Measurements from ENCODE around the gene RGS14.

The RGS14 gene

DNA sequence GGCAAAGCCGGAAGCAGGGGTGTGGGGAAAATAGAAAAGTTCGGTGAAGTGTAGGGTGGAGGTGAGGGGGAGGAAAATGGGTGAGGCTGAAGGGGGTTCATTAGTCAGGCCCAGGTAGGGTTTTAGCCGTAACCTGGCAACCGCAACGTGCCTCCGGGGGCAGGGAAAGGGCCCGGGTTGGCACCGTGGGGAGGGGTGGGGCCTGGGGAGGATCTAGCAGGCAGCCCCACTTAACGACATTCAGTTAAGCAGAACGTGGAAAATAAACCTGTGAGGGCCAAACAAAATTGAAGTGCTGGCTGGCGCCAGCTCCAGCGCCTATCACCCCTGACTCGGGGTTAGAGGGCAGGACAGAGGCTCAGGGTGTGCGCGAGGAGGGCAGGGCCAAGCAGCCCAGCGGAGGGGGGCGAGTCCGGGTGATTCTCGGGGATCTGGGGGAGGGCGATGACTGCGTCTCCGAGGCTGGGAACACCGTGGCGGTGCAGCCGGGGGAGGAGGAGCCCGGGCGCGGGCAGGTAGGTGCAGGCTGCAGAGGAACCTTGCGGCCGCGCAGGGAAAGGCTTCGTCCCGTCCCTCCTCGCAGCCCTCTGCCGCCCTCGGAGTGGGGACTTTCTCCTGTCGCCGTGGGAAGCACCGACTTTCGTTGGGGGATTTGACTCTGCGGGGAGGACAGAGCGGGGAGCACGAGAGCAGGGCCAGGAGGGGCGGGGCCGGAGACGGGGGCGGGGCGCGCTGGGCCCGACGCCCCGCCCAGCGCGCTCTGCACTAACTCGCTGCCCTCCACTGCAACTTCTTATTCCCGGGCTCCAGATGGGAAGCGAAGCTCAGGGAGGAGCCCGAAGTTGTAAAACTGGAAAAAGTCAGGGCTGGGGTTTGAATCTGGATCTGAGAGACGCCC is 5.1 kb downstream of the RGS14 start:
- Histone ChIP-seq H3K4me3 (ENCODE audit: low read depth in 1 of 5, low read length in 5 of 5) (peak overlapping the region; percentile 46 to 66 (median 51)), H3K9ac (ENCODE audit: low read length in 5 of 5) (peak overlapping the region in 3 of 5 donors; percentile 42 to 60 (median 56)), H3K4me1 (ENCODE audit: control insufficient read depth in 5 of 5, insufficient read depth in 5 of 5, low read length in 5 of 5) (peaks cover 0 to 58% (median 38%) of the 10 kb centered on the region in 5 donors), H3K27me3 (ENCODE audit: control insufficient read depth in 5 of 5, insufficient read depth in 4 of 5, low read length in 5 of 5) (peaks cover 0 to 12% (median 9%) of the 10 kb centered on the region in 5 donors), H3K36me3 (ENCODE audit: control insufficient read depth in 5 of 5, insufficient read depth in 5 of 5, low read length in 5 of 5) (peaks cover 0 to 3% (median 0%) of the 10 kb centered on the region in 5 donors), H3K27ac (ENCODE audit: low read depth, low read length) (no peak overlapping the region), H3K9me3 (ENCODE audit: control insufficient read depth in 5 of 5, low read length in 5 of 5) (no peaks in the 10 kb centered on the region)

DNA sequence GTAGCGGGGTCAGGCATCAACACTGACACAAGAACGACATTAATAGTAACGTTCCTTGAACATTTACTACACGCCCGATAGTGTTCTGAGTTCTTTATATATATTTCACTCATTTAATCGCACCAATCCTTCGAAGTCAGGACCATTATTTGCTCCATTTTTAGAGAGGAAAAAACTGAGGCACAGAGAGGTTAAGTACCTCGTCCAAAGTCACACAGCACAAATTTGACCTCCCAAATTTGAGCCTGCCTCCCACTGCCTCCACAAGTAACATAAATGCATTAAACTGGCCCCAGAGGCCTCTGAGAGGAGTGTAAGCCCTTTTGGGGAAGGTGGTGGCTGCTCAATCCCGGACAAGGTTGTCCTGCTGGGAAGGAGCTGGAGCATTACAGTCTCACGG is 5.8 kb downstream of the RGS14 start:
- H3K27ac ChIP-seq (ENCODE audit: low read depth, low read length), result no peak overlapping the region
- H3K36me3 ChIP-seq (ENCODE audit: control insufficient read depth in 5 of 5, insufficient read depth in 5 of 5, low read length in 5 of 5), result peaks cover 0 to 8% (median 2%) of the 10 kb centered on the region in 5 donors
- peaks cover 0 to 55% (median 31%) of the 10 kb centered on the region in 5 donors for H3K4me1 ChIP-seq (ENCODE audit: control insufficient read depth in 5 of 5, insufficient read depth in 5 of 5, low read length in 5 of 5)
- peaks cover 0 to 9% (median 2%) of the 10 kb centered on the region in 5 donors for H3K27me3 ChIP-seq (ENCODE audit: control insufficient read depth in 5 of 5, insufficient read depth in 4 of 5, low read length in 5 of 5)
- H3K9me3 ChIP-seq (ENCODE audit: control insufficient read depth in 5 of 5, low read length in 5 of 5), result no peaks in the 10 kb centered on the region
- peak overlapping the region in 3 of 5 donors; percentile 18 to 63 (median 49) for H3K4me3 ChIP-seq (ENCODE audit: low read depth in 1 of 5, low read length in 5 of 5)
- no peak overlapping the region for H3K9ac ChIP-seq (ENCODE audit: low read length in 5 of 5)

DNA sequence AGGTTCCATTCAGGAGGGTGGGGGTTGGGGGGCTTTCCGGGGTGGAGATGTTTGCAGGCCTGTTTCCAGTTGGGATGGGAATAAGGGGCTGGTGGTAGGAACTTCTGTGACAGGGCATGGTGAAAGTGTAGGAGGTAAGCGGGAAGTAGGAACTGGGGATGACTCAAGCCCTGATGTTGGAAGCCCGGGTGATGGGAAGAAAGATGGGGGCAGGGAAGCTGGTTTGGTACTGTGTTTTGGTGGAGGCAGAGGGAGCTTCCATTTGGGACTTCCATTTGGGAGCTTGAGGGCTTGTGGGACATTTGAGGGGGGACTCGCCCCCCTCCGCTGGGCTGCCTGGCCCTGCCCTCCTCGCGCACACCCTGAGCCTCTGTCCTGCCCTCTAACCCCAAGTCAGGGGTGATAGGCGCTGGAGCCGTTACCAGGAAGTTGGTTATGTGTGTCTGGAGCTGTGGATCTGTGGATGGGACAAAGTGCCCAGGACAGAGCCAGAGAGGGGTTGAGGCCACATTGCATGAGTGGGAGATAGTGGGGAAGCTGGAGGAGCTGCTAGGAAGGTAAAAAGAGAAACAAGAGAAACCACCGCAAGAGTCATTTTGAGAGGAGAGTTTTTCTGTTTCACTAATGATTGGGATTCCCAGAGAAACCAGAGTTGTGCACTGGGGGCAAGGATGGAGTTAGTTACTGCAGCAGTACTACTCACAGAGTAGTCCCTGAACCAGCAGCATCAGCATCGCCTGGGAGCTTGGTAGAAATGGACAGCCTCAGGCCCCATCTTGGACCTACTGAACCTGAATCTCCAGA is 6.6 kb downstream of the RGS14 start:
- Histone ChIP-seq H3K4me3 (ENCODE audit: low read depth in 1 of 5, low read length in 5 of 5) (no peak overlapping the region), H3K9ac (ENCODE audit: low read length in 5 of 5) (no peak overlapping the region), H3K9me3 (ENCODE audit: control insufficient read depth in 5 of 5, low read length in 5 of 5) (no peaks in the 10 kb centered on the region), H3K4me1 (ENCODE audit: control insufficient read depth in 5 of 5, insufficient read depth in 5 of 5, low read length in 5 of 5) (peaks cover 0 to 48% (median 31%) of the 10 kb centered on the region in 5 donors), H3K36me3 (ENCODE audit: control insufficient read depth in 5 of 5, insufficient read depth in 5 of 5, low read length in 5 of 5) (peaks cover 0 to 11% (median 2%) of the 10 kb centered on the region in 5 donors), H3K27me3 (ENCODE audit: control insufficient read depth in 5 of 5, insufficient read depth in 4 of 5, low read length in 5 of 5) (peaks cover 0 to 6% (median 0%) of the 10 kb centered on the region in 5 donors), H3K27ac (ENCODE audit: low read depth, low read length) (no peak overlapping the region)

- H3K4me1 ChIP-seq (ENCODE audit: control insufficient read depth in 5 of 5, insufficient read depth in 5 of 5, low read length in 5 of 5), result peaks cover 0 to 53% (median 32%) of the 10 kb centered on the region in 5 donors
- H3K27me3 ChIP-seq (ENCODE audit: control insufficient read depth in 5 of 5, insufficient read depth in 4 of 5, low read length in 5 of 5), result no peaks in the 10 kb centered on the region
- no peak overlapping the region for H3K27ac ChIP-seq (ENCODE audit: low read depth, low read length)
- peak overlapping the region in 4 of 5 donors; percentile 57 to 83 (median 80) for H3K9ac ChIP-seq (ENCODE audit: low read length in 5 of 5)
- no peaks in the 10 kb centered on the region for H3K9me3 ChIP-seq (ENCODE audit: control insufficient read depth in 5 of 5, low read length in 5 of 5)
- H3K36me3 ChIP-seq (ENCODE audit: control insufficient read depth in 5 of 5, insufficient read depth in 5 of 5, low read length in 5 of 5), result peaks cover 0 to 11% (median 2%) of the 10 kb centered on the region in 5 donors
- H3K4me3 ChIP-seq (ENCODE audit: low read depth in 1 of 5, low read length in 5 of 5), result peak overlapping the region in 2 of 5 donors; percentile 46 to 62
Measured at GRCh38 chr5:177365845-177366527, 8.3 kb downstream of the RGS14 start.

DNA sequence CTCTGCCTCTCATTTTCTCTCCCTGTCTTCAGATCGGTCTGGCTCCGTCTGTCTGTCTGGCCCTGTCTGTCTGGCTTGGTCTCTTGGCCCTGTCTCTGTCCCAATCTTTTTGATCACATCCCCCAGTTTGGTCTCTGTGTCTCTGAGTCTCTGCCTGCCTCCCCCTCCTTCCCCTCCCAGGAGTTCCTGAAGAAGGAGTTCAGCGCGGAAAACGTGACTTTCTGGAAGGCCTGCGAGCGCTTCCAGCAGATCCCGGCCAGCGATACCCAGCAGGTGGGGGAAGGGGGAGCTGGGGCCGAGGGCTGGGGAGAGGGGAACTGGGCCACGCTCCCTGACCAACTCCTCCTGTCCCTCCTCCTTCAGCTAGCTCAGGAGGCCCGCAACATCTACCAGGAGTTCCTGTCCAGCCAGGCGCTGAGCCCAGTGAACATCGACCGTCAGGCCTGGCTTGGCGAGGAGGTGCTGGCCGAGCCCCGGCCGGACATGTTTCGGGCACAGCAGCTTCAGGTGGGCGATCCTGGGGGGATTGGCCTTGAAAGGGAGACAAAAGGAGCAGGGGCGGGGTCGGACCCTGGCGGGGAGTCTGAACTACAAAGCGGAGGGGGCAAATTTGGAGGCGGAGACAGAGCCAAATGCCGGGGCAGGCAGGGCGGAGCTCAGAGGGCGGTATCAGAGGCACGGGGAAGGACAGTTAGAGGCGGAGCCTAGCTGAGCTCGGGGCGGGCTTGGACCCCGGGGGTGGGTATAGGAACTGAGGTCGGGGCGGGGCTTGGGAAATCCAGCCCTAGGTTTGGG is 9.0 kb downstream of the RGS14 start:
- Histone ChIP-seq H3K9ac (ENCODE audit: low read length in 5 of 5) (peak overlapping the region in 4 of 5 donors; percentile 57 to 83 (median 80)), H3K27me3 (ENCODE audit: control insufficient read depth in 5 of 5, insufficient read depth in 4 of 5, low read length in 5 of 5) (no peaks in the 10 kb centered on the region), H3K9me3 (ENCODE audit: control insufficient read depth in 5 of 5, low read length in 5 of 5) (no peaks in the 10 kb centered on the region), H3K4me3 (ENCODE audit: low read depth in 1 of 5, low read length in 5 of 5) (peak overlapping the region; percentile 46 to 74 (median 63)), H3K4me1 (ENCODE audit: control insufficient read depth in 5 of 5, insufficient read depth in 5 of 5, low read length in 5 of 5) (peaks cover 0 to 54% (median 39%) of the 10 kb centered on the region in 5 donors), H3K36me3 (ENCODE audit: control insufficient read depth in 5 of 5, insufficient read depth in 5 of 5, low read length in 5 of 5) (peaks cover 0 to 11% (median 2%) of the 10 kb centered on the region in 5 donors), H3K27ac (ENCODE audit: low read depth, low read length) (peak overlapping the region; percentile 65)

GRCh38 chr5:177367323-177367848 is 9.7 kb downstream of the RGS14 start:
- H3K9ac ChIP-seq (ENCODE audit: low read length in 5 of 5), result peak overlapping the region in 1 of 5 donors; percentile 23
- H3K27me3 ChIP-seq (ENCODE audit: control insufficient read depth in 5 of 5, insufficient read depth in 4 of 5, low read length in 5 of 5), result no peaks in the 10 kb centered on the region
- H3K36me3 ChIP-seq (ENCODE audit: control insufficient read depth in 5 of 5, insufficient read depth in 5 of 5, low read length in 5 of 5), result peaks cover 0 to 15% (median 5%) of the 10 kb centered on the region in 5 donors
- no peaks in the 10 kb centered on the region for H3K9me3 ChIP-seq (ENCODE audit: control insufficient read depth in 5 of 5, low read length in 5 of 5)
- H3K4me1 ChIP-seq (ENCODE audit: control insufficient read depth in 5 of 5, insufficient read depth in 5 of 5, low read length in 5 of 5), result peaks cover 0 to 53% (median 45%) of the 10 kb centered on the region in 5 donors
- H3K4me3 ChIP-seq (ENCODE audit: low read depth in 1 of 5, low read length in 5 of 5), result peak overlapping the region in 4 of 5 donors; percentile 61 to 74 (median 62)
- H3K27ac ChIP-seq (ENCODE audit: low read depth, low read length), result no peak overlapping the region

DNA sequence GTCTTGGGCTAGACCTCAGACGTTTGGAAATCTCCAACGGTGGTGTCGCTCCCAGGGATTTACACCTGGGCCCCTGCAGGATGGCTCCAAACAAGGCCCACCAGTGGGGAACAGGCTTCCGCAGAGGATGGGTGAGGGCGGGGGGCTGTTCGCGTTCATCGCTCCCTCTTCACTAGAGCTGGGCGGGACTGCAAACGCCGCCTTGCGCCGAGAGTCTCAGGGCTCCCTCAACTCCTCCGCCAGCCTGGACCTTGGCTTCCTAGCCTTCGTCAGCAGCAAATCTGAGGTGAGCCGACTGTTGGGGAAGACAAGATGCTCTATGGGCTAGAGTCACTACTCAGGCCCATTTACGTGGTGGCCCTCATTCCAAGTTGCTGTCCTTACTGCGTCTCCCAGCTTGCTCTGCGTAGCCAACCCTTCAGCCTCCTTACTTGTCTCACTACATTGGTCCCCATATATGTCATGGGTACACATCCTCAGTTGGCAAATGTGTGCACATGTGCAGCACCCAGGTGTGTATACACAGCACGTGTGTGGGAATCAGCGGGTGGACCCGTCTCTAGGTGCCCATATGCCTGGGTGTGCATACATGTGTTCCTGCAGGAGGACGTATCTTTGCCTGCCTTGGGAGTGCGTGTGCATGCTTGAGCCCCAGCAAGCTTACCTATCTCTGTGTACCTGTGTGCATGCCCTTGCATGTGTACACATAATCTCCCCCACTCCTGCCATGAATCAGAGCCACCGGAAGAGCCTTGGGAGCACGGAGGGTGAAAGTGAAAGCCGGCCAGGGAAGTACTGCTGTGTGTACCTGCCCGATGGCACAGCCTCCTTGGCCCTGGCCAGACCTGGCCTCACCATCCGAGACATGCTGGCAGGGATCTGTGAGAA is 10.5 kb downstream of the RGS14 start:
- Histone ChIP-seq H3K4me3 (ENCODE audit: low read depth in 1 of 5, low read length in 5 of 5) (no peak overlapping the region), H3K27me3 (ENCODE audit: control insufficient read depth in 5 of 5, insufficient read depth in 4 of 5, low read length in 5 of 5) (no peaks in the 10 kb centered on the region), H3K9ac (ENCODE audit: low read length in 5 of 5) (no peak overlapping the region), H3K36me3 (ENCODE audit: control insufficient read depth in 5 of 5, insufficient read depth in 5 of 5, low read length in 5 of 5) (peaks cover 0 to 15% (median 5%) of the 10 kb centered on the region in 5 donors), H3K27ac (ENCODE audit: low read depth, low read length) (no peak overlapping the region), H3K4me1 (ENCODE audit: control insufficient read depth in 5 of 5, insufficient read depth in 5 of 5, low read length in 5 of 5) (peaks cover 0 to 47% (median 38%) of the 10 kb centered on the region in 5 donors), H3K9me3 (ENCODE audit: control insufficient read depth in 5 of 5, low read length in 5 of 5) (no peaks in the 10 kb centered on the region)

DNA sequence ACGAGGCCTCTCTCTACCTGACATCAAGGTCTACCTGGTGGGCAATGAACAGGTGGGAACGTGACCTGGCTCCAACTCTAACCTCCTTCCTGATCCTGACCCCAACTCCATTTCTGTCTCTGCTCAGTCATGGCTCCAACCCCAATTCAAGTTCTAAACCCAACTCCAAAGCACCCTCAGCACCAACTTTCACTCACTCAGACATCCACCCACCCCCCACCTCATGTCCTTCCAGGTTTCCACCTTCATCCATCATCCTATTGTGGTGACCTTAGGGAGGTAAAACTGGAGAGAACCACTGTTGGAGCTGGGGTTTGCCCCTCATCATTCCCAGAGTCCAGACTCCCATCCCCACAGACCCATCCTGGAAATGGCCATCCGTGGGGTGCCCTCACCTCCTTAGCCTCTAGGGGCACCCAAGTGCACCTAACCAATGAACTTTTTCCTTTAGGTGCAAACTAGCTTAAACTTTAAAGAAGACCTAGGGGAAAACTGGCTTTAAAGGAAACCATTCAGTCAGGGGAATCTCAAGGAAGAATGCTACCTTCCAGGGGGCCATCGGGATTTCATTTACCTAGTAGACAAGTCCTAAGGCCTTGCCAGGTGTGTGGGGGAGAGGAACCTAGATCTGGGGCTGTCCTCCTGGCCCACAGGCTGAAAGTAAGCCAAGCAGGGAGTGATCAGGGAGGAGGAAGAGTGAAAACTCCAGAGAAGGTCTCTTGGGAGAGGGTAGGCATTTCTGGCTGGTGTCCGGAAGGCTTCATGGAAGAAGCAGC is 11.3 kb downstream of the RGS14 start:
- H3K36me3 ChIP-seq (ENCODE audit: control insufficient read depth in 5 of 5, insufficient read depth in 5 of 5, low read length in 5 of 5), result peaks cover 0 to 15% (median 5%) of the 10 kb centered on the region in 5 donors
- H3K27me3 ChIP-seq (ENCODE audit: control insufficient read depth in 5 of 5, insufficient read depth in 4 of 5, low read length in 5 of 5), result no peaks in the 10 kb centered on the region
- no peak overlapping the region for H3K9ac ChIP-seq (ENCODE audit: low read length in 5 of 5)
- peaks cover 0 to 42% (median 33%) of the 10 kb centered on the region in 5 donors for H3K4me1 ChIP-seq (ENCODE audit: control insufficient read depth in 5 of 5, insufficient read depth in 5 of 5, low read length in 5 of 5)
- H3K4me3 ChIP-seq (ENCODE audit: low read depth in 1 of 5, low read length in 5 of 5), result no peak overlapping the region
- no peaks in the 10 kb centered on the region for H3K9me3 ChIP-seq (ENCODE audit: control insufficient read depth in 5 of 5, low read length in 5 of 5)
- no peak overlapping the region for H3K27ac ChIP-seq (ENCODE audit: low read depth, low read length)

Data from subcutaneous abdominal adipose tissue (tissue), 5 donors.